RWPE1 (cell line): Measurements from ENCODE around the gene C16orf74.
A peak's percentile ranks its signal among the peaks of the same experiment; 100 is the strongest.

Source experiments
- CTCF ChIA-PET: fragments of 350-600 bp; sonication (Branson Sonifier 250); formaldehyde crosslinking; extraction: SDS; loops from one replicate; lab custom pipeline; 2021; lab: Yijun Ruan, JAX
- POLR2A ChIA-PET: fragments of 400-600 bp; formaldehyde crosslinking; extraction: SDS; loops from one replicate; lab custom pipeline; 2020; ENCODE audit warnings: antibody characterized with exemption; ENCODE audit not compliant: low non-redundant PET; lab: Yijun Ruan, JAX
- DNase-seq: peaks from one replicate; pipeline ENCODE4 v3.0.0; 2012; ENCODE audit warnings: low spot score
- H3K27ac ChIP-seq: fragments of 450-650 bp; 2 replicates; pipeline ENCODE4 v1.5.1; 2017
- CTCF ChIP-seq: fragments of 450-650 bp; conservative IDR thresholded peaks from 2 replicates; pipeline ENCODE4 v1.5.1; 2017; ENCODE audit warnings: low read depth, mild to moderate bottlenecking

The C16orf74 gene

GRCh38 chr16:85754413-85754812, 3.5 kb upstream of the C16orf74 start:
- ChIA-PET CTCF (interaction anchor here (1.0 kb wide), 1 partner anchor 23 kb away, joined by 3 read pairs; no protein-coding TSS in a partner anchor), POLR2A (no interaction called here)
- H3K27ac ChIP-seq = peak overlapping the region; percentile 99
- no peak for DNase-seq
- TF ChIP-seq CTCF = no peak

GRCh38 chr16:85753976-85754375, 3.1 kb upstream of the C16orf74 start:
- ChIA-PET CTCF (interaction anchor here (0.6 to 1.0 kb wide), 4 partner anchors 24 to 1639 kb away, joined by 3 to 4 read pairs (median 3); no protein-coding TSS in a partner anchor), POLR2A (no interaction called here)
- DNase-seq = no peak
- H3K27ac ChIP-seq = peak overlapping the region; percentile 99
- TF ChIP-seq CTCF = no peak

GRCh38 chr16:85753559-85753958, 2.7 kb upstream of the C16orf74 start:
- ChIA-PET CTCF (interaction anchor here (0.6 to 1.0 kb wide), 4 partner anchors 24 to 1640 kb away, joined by 3 to 4 read pairs (median 3); no protein-coding TSS in a partner anchor), POLR2A (no interaction called here)
- peak overlapping the region; percentile 99 for H3K27ac ChIP-seq
- TF ChIP-seq CTCF = no peak
- DNase-seq = no peak

- TF ChIP-seq CTCF = 0 out of 2 replicates have a peak, but pooled peaks have one; percentile 10
- ChIA-PET POLR2A (interaction anchor here (0.6 kb wide), 1 partner anchor 11 kb away, joined by 3 read pairs; no protein-coding TSS in a partner anchor), CTCF (interaction anchor here (0.8 to 1.4 kb wide), 2 partner anchors 35 to 77 kb away, joined by 4 to 6 read pairs; no protein-coding TSS in a partner anchor)
- DNase-seq = peak; percentile 49
- H3K27ac ChIP-seq = peak overlapping the region; percentile 99
Measured at GRCh38 chr16:85752511-85753420, 1.9 kb upstream of the C16orf74 start.

- ChIA-PET CTCF (interaction anchor here (0.8 to 1.4 kb wide), 2 partner anchors 34 to 76 kb away, joined by 4 to 6 read pairs; no protein-coding TSS in a partner anchor), POLR2A (interaction anchor here (0.6 kb wide), 1 partner anchor 10 kb away, joined by 3 read pairs; no protein-coding TSS in a partner anchor)
- peak overlapping the region; percentile 99 for H3K27ac ChIP-seq
- TF ChIP-seq CTCF = no peak
- DNase-seq = peak; percentile 87
Measured at GRCh38 chr16:85751698-85752501, 1.0 kb upstream of the C16orf74 start.
